Chondrocyte (in vitro differentiated cells): ENCODE measurements around the gene SPDEF. TPM values are rescaled to one million over a fixed set of nuclear protein-coding genes. Genes with fewer than 3 reads are reported as not detected.

ENCODE experiments used
- DNase-seq: peaks from one replicate; pipeline ENCODE4 v3.0.0; 2021; ENCODE audit warnings: mixed read lengths, low spot score
- H3K27ac Mint-ChIP-seq: one replicate; pipeline ENCODE4 v1.8.0; 2021; ENCODE audit warnings: mild to moderate bottlenecking, moderate library complexity, mixed read lengths; ENCODE audit not compliant: unreplicated experiment
- H3K27me3 Mint-ChIP-seq: 2 replicates; pipeline ENCODE4 v1.8.0; 2021; ENCODE audit warnings: low read depth, mixed read lengths
- H3K36me3 Mint-ChIP-seq: 2 replicates; pipeline ENCODE4 v1.8.0; 2021; ENCODE audit warnings: low read depth, mixed read lengths
- H3K4me1 Mint-ChIP-seq: 2 replicates; pipeline ENCODE4 v1.8.0; 2021; ENCODE audit warnings: low read depth, mild to moderate bottlenecking, mixed read lengths
- H3K4me3 Mint-ChIP-seq: one replicate; pipeline ENCODE4 v1.8.0; 2021; ENCODE audit warnings: mild to moderate bottlenecking, moderate library complexity, mixed read lengths; ENCODE audit not compliant: unreplicated experiment
- H3K9me3 Mint-ChIP-seq: 2 replicates; pipeline ENCODE4 v1.8.0; 2021; ENCODE audit warnings: low read depth, mixed read lengths
- total RNA-seq: library from RNA; stranded (reverse); gene quantifications from 3 replicates; pipeline ENCODE4 v1.2.1, GENCODE V29; 2021
- TF ChIP-seq, protein P1 (sequence below): fragments of 200-600 bp; sonication (generic); IDR thresholded peaks from 2 replicates; pipeline ENCODE4 v1.5.0; 2021; ENCODE audit warnings: antibody characterized with exemption, mild to moderate bottlenecking, moderate library complexity

Gene SPDEF
- total RNA-seq, 1 donor from 2014 or later: 0.10 TPM

DNA sequence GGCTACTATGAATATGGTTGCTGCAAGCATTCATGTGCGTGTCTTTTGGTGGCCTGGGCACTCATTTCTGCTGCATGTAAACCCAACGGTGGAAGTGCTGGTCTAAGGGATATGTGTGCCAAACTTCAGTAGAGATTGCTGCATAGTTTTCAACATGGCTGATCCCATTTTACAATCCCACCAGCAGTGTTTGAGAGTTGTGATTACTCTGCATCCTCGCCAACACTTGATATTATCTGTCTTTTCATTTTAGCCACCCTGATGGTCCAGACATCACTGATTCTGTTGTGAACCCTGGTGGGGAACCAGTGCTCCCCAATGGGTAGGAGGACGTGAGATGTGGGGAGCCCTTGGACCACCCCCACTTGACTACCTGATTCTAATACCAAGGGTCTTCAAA lies 62.8 kb downstream of the SPDEF start:
- DNase-seq: no peak
- peaks cover 5% of the 10 kb centered on the region for H3K4me1 Mint-ChIP-seq
- TF ChIP-seq, protein P1, sequence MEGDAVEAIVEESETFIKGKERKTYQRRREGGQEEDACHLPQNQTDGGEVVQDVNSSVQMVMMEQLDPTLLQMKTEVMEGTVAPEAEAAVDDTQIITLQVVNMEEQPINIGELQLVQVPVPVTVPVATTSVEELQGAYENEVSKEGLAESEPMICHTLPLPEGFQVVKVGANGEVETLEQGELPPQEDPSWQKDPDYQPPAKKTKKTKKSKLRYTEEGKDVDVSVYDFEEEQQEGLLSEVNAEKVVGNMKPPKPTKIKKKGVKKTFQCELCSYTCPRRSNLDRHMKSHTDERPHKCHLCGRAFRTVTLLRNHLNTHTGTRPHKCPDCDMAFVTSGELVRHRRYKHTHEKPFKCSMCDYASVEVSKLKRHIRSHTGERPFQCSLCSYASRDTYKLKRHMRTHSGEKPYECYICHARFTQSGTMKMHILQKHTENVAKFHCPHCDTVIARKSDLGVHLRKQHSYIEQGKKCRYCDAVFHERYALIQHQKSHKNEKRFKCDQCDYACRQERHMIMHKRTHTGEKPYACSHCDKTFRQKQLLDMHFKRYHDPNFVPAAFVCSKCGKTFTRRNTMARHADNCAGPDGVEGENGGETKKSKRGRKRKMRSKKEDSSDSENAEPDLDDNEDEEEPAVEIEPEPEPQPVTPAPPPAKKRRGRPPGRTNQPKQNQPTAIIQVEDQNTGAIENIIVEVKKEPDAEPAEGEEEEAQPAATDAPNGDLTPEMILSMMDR: no peak
- no peaks in the 10 kb centered on the region for H3K9me3 Mint-ChIP-seq
- no peaks in the 10 kb centered on the region for H3K36me3 Mint-ChIP-seq
- H3K27ac Mint-ChIP-seq: no peak overlapping the region
- no peak overlapping the region for H3K4me3 Mint-ChIP-seq
- H3K27me3 Mint-ChIP-seq: peaks cover 3% of the 10 kb centered on the region

DNA sequence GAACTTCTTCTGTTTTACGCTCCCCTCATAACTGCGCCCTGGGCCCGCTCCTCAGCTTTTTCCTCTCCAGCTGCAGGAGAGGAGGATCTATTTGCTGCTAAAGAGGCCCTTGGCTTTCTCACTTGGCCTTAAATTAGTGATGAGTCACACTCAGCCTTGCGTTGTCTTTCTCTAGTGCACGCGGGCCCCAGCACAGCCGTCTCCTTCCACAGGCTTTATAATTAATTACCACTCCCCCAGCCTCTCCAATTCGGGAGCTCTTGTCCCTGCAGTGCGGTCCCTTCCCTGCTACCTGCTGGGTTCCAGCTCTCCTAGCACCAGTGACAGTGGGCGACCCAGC lies 65.1 kb downstream of the SPDEF start:
- Mint-ChIP-seq H3K4me3 (no peak overlapping the region), H3K27me3 (no peaks in the 10 kb centered on the region), H3K36me3 (no peaks in the 10 kb centered on the region), H3K27ac (no peak overlapping the region), H3K4me1 (peaks cover 5% of the 10 kb centered on the region), H3K9me3 (no peaks in the 10 kb centered on the region)
- DNase-seq: peak; percentile 40
- TF ChIP-seq, protein P1: no peak

DNA sequence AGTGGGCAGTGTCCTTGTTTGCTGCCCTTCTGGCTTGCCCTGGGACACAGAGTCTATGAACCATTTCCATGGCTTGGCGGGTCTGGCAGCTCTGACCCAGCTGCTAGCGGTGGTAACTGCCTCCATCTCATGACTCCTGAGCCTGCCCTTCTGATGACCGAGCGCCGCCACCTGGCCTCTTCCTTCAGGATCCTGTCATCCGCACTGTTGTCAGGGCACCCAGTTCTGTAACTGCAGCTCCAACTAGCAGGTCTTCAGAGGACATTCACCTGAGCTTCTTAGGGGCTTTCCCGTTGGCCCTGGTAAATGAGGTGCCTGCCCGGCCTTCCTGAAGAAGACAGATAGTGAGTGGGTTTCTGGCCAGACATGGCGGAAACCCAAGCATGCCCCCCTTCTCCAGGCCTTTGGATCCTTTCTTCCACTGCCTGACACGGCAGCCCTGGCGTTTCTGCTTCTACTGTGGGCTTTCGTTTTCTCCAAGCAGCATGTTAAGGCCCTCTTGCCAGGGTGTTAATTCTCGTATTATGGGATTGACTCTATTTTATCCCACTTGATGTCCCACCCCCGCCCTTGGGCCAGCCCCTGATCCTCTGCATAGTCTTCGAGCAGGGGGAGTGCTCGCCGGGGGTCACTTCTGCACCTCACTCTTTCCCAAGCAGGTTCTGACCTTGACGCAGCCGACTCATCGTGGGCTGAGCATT lies 65.6 kb downstream of the SPDEF start:
- peak; percentile 54 for DNase-seq
- no peaks in the 10 kb centered on the region for H3K9me3 Mint-ChIP-seq
- H3K4me1 Mint-ChIP-seq: peaks cover 5% of the 10 kb centered on the region
- no peak overlapping the region for H3K27ac Mint-ChIP-seq
- no peaks in the 10 kb centered on the region for H3K36me3 Mint-ChIP-seq
- TF ChIP-seq, protein P1: no peak
- H3K4me3 Mint-ChIP-seq: no peak overlapping the region
- H3K27me3 Mint-ChIP-seq: no peaks in the 10 kb centered on the region

DNA sequence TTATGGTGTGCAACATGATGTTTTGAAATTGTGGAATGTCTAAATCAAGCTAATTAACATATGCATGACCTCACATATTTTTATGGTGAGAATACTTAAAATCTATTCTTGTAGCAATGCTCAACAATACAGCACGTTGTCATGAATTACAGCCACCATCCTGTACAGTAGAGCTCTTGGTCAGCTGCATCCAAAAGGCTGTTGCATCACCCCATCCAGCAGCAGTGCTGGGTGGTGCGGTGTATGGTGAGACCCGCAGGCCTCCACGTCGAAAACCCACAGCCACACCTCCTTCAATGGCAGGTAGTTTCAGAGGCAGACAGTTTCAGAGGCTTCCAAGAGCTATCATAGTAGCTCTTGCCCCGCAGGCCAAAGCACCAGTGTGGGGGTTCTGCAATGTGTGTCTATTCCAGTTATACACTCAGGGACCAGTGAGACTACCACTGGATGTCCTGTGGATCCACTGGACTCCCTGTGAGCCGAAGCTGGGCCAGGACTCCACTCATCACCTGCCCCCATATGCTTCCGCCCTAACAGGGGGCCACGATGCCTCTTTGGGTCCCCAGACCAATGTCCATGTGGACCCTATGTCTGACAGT lies 66.8 kb downstream of the SPDEF start:
- no peak overlapping the region for H3K27ac Mint-ChIP-seq
- peak; percentile 35 for DNase-seq
- H3K9me3 Mint-ChIP-seq: no peaks in the 10 kb centered on the region

More for the DNA sequence above, 66.8 kb downstream of the SPDEF start:
- H3K36me3 Mint-ChIP-seq: no peaks in the 10 kb centered on the region
- no peaks in the 10 kb centered on the region for H3K27me3 Mint-ChIP-seq
- H3K4me1 Mint-ChIP-seq: peaks cover 5% of the 10 kb centered on the region
- no peak overlapping the region for H3K4me3 Mint-ChIP-seq
- TF ChIP-seq, protein P1: no peak

Other genes with a start within 250 kb of the SPDEF start
- 21.6 to 25.9 TPM (median 22.0 TPM) in 3 replicates for gene NUDT3, start 163.7 kb downstream of the SPDEF start, total RNA-seq
- gene RPS10, start 130.3 kb downstream of the SPDEF start, total RNA-seq: 751 to 941 TPM (median 771 TPM) in 3 replicates
- gene PACSIN1, start 90.3 kb downstream of the SPDEF start, total RNA-seq: 0.15 to 0.21 TPM in 2 of 3 replicates, not detected in the other
- 41.0 to 45.9 TPM (median 42.4 TPM) in 3 replicates for gene ILRUN, start 140.4 kb upstream of the SPDEF start, total RNA-seq
- 72.7 to 80.6 TPM (median 75.0 TPM) in 3 replicates for gene SNRPC, start 201.2 kb upstream of the SPDEF start, total RNA-seq
- 9.8 to 20.8 TPM (median 20.1 TPM) in 3 replicates for gene BLTP3A, start 235.8 kb upstream of the SPDEF start, total RNA-seq